Lower leg skin (tissue), 3 donors: Measurements from ENCODE around the gene STARD7.

Experiments used
- CTCF ChIP-seq, 3 donors: fragments of 450-650 bp; IDR thresholded peaks; one replicate each; pipeline ENCODE4 v1.5.1; 2016; ENCODE audit warnings: antibody characterized with exemption in 3 of 3, mild to moderate bottlenecking in 3 of 3, moderate library complexity in 2 of 3
- POLR2A ChIP-seq, 2 donors: fragments of 450-650 bp; IDR thresholded peaks; one replicate each; pipeline ENCODE4 v1.6.1; 2016 to 2017; ENCODE audit warnings: antibody characterized with exemption in 2 of 2, mild to moderate bottlenecking in 1 of 2, moderate library complexity in 1 of 2

- TF ChIP-seq POLR2A (IDR thresholded peaks at IDR 0.05) (no peak), CTCF (IDR thresholded peaks at IDR 0.05) (no peak)
These were observed 46.7 kb downstream of the STARD7 start for GRCh38 chr2:96161898-96162297.
